Smooth muscle cell (in vitro differentiated cells): ENCODE measurements around the gene NCKAP5L. TPM values are rescaled to one million over a fixed set of nuclear protein-coding genes. Genes with fewer than 3 reads are reported as not detected.

Source experiments
- DNase-seq: peaks from one replicate; lab custom pipeline; 2025; ENCODE audit not compliant: unreplicated experiment; lab: John Stamatoyannopoulos, UW
- H2AFZ ChIP-seq: fragments of 200-600 bp; sonication (generic); 2 replicates; pipeline ENCODE4 v1.6.0; 2016; ENCODE audit warnings: antibody characterized with exemption, low read depth, mild to moderate bottlenecking
- H3F3A ChIP-seq: fragments of 200-600 bp; sonication (generic); 2 replicates; pipeline ENCODE4 v1.6.0; 2017; ENCODE audit warnings: antibody characterized with exemption, low read depth
- H3K27ac ChIP-seq: fragments of 200-600 bp; sonication (generic); 2 replicates; pipeline ENCODE4 v1.5.1; 2016; ENCODE audit warnings: low read depth, mild to moderate bottlenecking
- H3K27me3 ChIP-seq: fragments of 200-600 bp; sonication (generic); 2 replicates; pipeline ENCODE4 v1.6.1; 2016; ENCODE audit warnings: low read depth, mild to moderate bottlenecking
- H3K36me3 ChIP-seq: fragments of 200-600 bp; sonication (generic); 2 replicates; pipeline ENCODE4 v1.5.1; 2016; ENCODE audit warnings: low read depth
- H3K4me1 ChIP-seq: fragments of 200-600 bp; sonication (generic); 2 replicates; pipeline ENCODE4 v1.5.1; 2016; ENCODE audit warnings: low read depth
- H3K4me2 ChIP-seq: fragments of 200-600 bp; sonication (generic); 2 replicates; pipeline ENCODE4 v1.6.0; 2016; ENCODE audit warnings: mild to moderate bottlenecking
- H3K4me3 ChIP-seq: fragments of 200-600 bp; sonication (generic); 2 replicates; pipeline ENCODE4 v1.5.1; 2016; ENCODE audit warnings: mild to moderate bottlenecking
- H3K79me2 ChIP-seq: fragments of 200-600 bp; sonication (generic); 2 replicates; pipeline ENCODE4 v1.6.0; 2016; ENCODE audit warnings: low read depth, mild to moderate bottlenecking
- H3K9ac ChIP-seq: fragments of 200-600 bp; sonication (generic); 2 replicates; pipeline ENCODE4 v1.6.0; 2016; ENCODE audit warnings: low read depth
- H3K9me3 ChIP-seq: fragments of 200-600 bp; sonication (generic); replicated peaks from 2 replicates; pipeline ENCODE4 v1.5.1; 2016; ENCODE audit warnings: low read depth
- H4K20me1 ChIP-seq: fragments of 200-600 bp; sonication (generic); 2 replicates; pipeline ENCODE4 v1.6.0; 2016; ENCODE audit warnings: low read depth
- CTCF ChIP-seq: fragments of 200-600 bp; sonication (generic); IDR thresholded peaks from 2 replicates; pipeline ENCODE4 v1.5.1; 2017; ENCODE audit warnings: borderline replicate concordance, mild to moderate bottlenecking, antibody characterized with exemption; ENCODE audit not compliant: insufficient read depth, poor library complexity, severe bottlenecking
- WGBS: methylation state at CpG from one replicate; pipeline ENCODE4 v1.1.7; 2016; ENCODE audit warnings: low lambda C conversion rate; 5-methylcytosine and 5-hydroxymethylcytosine counted together
- polyA plus RNA-seq: library from polyadenylated mRNA; unstranded; fragments of >200 nt; fragmentation: Nextera tagmentation; extraction: Ambion mirVana; gene quantifications from 2 replicates; pipeline ENCODE4 v1.2.1, GENCODE V29; 2016
- total RNA-seq: library from RNA; depleted of rRNA; stranded (reverse); fragments of >200 nt; gene quantifications from 2 replicates; pipeline ENCODE4 v1.2.3, GENCODE V29; 2014

The NCKAP5L gene
- total RNA-seq (20.5 and 24.1 TPM in 2 replicates), polyA plus RNA-seq (29.4 and 31.7 TPM in 2 replicates)

DNA sequence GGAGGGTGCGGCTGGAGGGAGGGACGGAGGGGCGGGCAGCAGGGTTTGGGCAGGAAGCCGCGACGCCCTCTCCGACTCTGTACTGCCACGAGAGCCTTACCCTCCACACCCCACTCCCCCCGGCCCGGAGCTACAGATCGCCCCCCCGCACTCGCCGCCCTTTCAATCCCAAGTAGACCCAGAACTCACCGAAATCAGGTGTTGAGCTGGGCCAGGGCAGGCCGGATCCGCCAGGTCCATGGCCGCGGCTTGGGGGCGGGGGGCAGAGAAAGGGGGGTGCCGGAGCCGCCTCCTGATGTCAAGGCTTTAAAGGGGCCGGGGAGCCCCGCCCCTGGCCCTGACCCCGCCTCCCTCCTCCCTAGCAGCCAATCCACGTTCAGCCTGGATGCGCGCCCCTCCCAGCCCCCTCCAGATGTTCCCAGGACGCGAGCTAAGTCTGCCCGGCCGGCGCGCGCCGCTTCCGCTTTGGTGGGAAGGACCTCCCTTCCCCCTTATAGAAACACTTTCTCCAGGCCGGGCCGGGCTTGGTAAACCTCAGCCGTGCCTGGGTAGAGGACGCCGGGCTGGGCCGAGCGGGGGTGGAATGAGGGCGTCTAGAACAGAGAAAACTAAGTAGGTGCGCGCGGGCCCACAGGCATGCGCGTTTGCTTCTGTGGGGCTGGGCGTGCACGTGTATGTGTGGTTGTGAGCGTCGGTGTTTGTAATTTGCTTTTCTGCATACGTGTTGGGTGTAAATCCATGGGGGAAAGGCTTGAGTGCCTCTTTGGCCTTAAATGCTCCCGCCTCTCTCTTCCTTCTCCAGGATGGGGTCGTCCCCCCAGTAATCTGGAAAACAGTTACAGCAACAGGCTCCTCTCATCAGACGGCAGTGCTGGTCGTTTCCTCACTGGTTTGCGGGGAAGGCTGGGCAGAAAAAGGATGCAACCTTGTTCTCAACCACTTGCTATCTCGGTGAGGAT, at the start of gene NCKAP5L:
NCKAP5L (minus strand) TSS at position 281 of the 959 bp plus-strand sequence. CDS start 24,369 bp downstream, outside the sequence.
- no peak for TF ChIP-seq CTCF
- Histone ChIP-seq H3K27me3 (no peaks in the 10 kb centered on the region), H3K36me3 (no peaks in the 10 kb centered on the region), H3K9ac (peak within 1 kb of the TSS; percentile 81), H3K4me2 (peak within 1 kb of the TSS; percentile 88), H3K4me3 (peak within 1 kb of the TSS; percentile 72), H3K79me2 (no peaks in the 10 kb centered on the region), H2AFZ (peak within 1 kb of the TSS; percentile 84), H3K4me1 (peaks cover 38% of the 10 kb centered on the region), H3K27ac (peak within 1 kb of the TSS; percentile 80), H3F3A (peaks cover 9% of the 10 kb centered on the region), H4K20me1 (no peaks in the 10 kb centered on the region), H3K9me3 (no peaks in the 10 kb centered on the region)
- WGBS = under 1% methylated on average over 35 of the region's 61 CpGs
- peak; percentile 95 for DNase-seq

DNA sequence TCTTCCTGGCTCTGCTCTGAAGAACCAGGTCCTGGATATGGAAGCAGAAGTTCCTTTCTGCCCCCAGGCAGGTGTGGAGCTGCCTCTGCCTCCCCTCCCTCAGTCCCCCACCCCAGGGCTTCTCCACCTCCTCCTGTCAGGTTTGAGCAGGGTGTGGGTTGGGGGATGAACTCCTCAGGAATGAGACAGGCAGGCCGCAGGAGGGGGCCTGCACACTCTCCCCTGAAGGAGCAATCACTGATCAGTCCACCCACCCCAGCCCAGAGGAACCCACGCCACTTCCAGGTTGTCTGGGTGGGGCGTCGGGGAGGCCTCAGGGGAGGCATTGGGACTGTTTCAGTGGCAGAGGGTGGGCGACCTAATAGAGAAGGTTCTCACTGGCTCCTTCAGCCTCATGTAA, 48.9 kb upstream of the NCKAP5L start:
- Histone ChIP-seq H3K9me3 (no peaks in the 10 kb centered on the region), H3K4me1 (peaks cover 4% of the 10 kb centered on the region), H3K4me3 (no peak overlapping the region), H3K36me3 (no peaks in the 10 kb centered on the region), H3F3A (peaks cover 17% of the 10 kb centered on the region), H3K27me3 (no peaks in the 10 kb centered on the region), H3K9ac (no peak overlapping the region), H4K20me1 (no peaks in the 10 kb centered on the region), H3K4me2 (no peak overlapping the region), H3K27ac (no peak overlapping the region), H3K79me2 (no peaks in the 10 kb centered on the region), H2AFZ (no peak overlapping the region)
- 90% methylated on average over 5 of the region's 5 CpGs for WGBS
- no peak for TF ChIP-seq CTCF
- no peak for DNase-seq

DNA sequence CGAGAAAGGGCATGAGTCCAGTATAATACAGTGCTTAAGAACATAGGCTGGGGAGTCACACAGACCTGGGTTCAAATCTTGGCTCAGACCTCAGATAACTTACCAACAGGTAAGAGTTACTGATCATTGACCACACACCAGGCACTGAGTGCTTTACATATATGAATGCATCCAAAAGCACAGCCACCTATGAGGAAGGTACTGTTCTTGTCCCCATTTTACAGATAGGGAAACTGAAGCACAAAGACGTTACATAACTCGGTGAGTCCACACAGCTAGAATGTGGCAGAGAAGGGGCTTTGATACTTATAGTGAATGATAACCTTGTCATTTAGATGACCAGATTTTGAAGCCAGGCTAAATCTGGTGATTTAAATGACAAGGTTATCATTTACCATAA, 47.9 kb upstream of the NCKAP5L start:
- no peaks in the 10 kb centered on the region for H3K36me3 ChIP-seq
- H3K4me2 ChIP-seq = no peak overlapping the region
- no peaks in the 10 kb centered on the region for H3K9me3 ChIP-seq
- no peak overlapping the region for H3K4me3 ChIP-seq
- 97% methylated on average over 3 of the region's 3 CpGs for WGBS
- H4K20me1 ChIP-seq = no peaks in the 10 kb centered on the region
- H3K27me3 ChIP-seq = no peaks in the 10 kb centered on the region
- no peak for DNase-seq
- no peak overlapping the region for H2AFZ ChIP-seq
- no peaks in the 10 kb centered on the region for H3K4me1 ChIP-seq
- no peaks in the 10 kb centered on the region for H3K79me2 ChIP-seq
- TF ChIP-seq CTCF = no peak
- H3F3A ChIP-seq = peaks cover 17% of the 10 kb centered on the region
- no peak overlapping the region for H3K27ac ChIP-seq
- H3K9ac ChIP-seq = no peak overlapping the region
